ENCODE data around the gene DNAH11. TPM values are rescaled to one million over a fixed set of nuclear protein-coding genes. Genes with fewer than 3 reads are reported as not detected.
"Not testable (repeated sequence)": the region's sequence is repeated elsewhere in the genome, so short reads cannot be mapped to it uniquely, and the experiment has no call there.

DNAH11 gene
- total and polyA plus RNA-seq, 9 of the 15 experiments (the other 6 are each of a cell fraction or from before 2014, with no cell fraction given): under 0.01 TPM; not detected in 7

GRCh38 chr7:21927693-21928092, 384.9 kb downstream of the DNAH11 start:
- Histone ChIP-seq H3K36me3 (ENCODE audit: control insufficient read depth, insufficient read depth, low read length) (no peaks in the 10 kb centered on the region), H3K4me2 (ENCODE audit: insufficient read depth, low read length) (no peak overlapping the region), H4K20me1 (replicated peaks; ENCODE audit: control insufficient read depth, insufficient read depth, low read length) (no peaks in the 10 kb centered on the region), H3K9me1 (ENCODE audit: control insufficient read depth, insufficient read depth, low read length) (no peaks in the 10 kb centered on the region), H3K27ac (ENCODE audit: extremely low read depth, low read depth, low read length) (no peak overlapping the region), H3K9me3 (replicated peaks; ENCODE audit: control insufficient read depth, insufficient read depth, low read depth, low read length) (no peaks in the 10 kb centered on the region), H3K79me2 (ENCODE audit: control insufficient read depth, insufficient read depth, low read length) (no peaks in the 10 kb centered on the region), H3K4me1 (replicated peaks in 1 of 2; ENCODE audit: control insufficient read depth in 2 of 2, insufficient read depth in 2 of 2, low read length in 2 of 2) (no peaks in the 10 kb centered on the region), H3K4me3 (no peak overlapping the region), H3K9ac (ENCODE audit: insufficient read depth in 1 of 2, low read depth in 2 of 2, low read length in 2 of 2) (no peak overlapping the region), H2AFZ (ENCODE audit: low read depth, low read length) (no peak overlapping the region), H3K27me3 (ENCODE audit: control insufficient read depth in 2 of 2, insufficient read depth in 2 of 2, low read length in 2 of 2) (no peaks in the 10 kb centered on the region)
- intact Hi-C loops (cut with micrococcal nuclease): no loop called here
- ChIA-PET POLR2A (no interaction called here), CTCF (ENCODE audit: low intra/inter-chr PET ratio) (no interaction called here)
- TF ChIP-seq NONO (IDR thresholded peaks at IDR 0.05; ENCODE audit: low read depth in 2 of 2, low read length in 1 of 2) (no peak), MECOM (CRISPR knock-in tag; IDR thresholded peaks at IDR 0.05) (no peak), E2F4 (CRISPR knock-in tag; IDR thresholded peaks at IDR 0.05; ENCODE audit: low read depth) (no peak), BRCA1 (IDR thresholded peaks at IDR 0.05) (no peak), BRCA1 (CRISPR knock-in tag; IDR thresholded peaks at IDR 0.05) (no peak), CBFA2T2 (conservative IDR thresholded peaks at IDR 0.05) (0 out of 2 replicates have a peak, but pooled peaks have one; percentile 3)
- in situ Hi-C loops (cut with MboI): no loop called here
- DNase-seq (ENCODE audit: extremely low read depth in 1 of 4, low spot score in 3 of 4) (no peak), FAIRE-seq (no peak), ATAC-seq (no peak)
- BruUV-seq (replicated peaks): no TSS peak
- 1% methylated on average over 6 of the region's 6 CpGs for WGBS (ENCODE audit: insufficient coverage, low coverage, missing lambda C conversion rate)

- H3K9me3 ChIP-seq (replicated peaks; ENCODE audit: control insufficient read depth, insufficient read depth, low read depth, low read length); CTCF ChIA-PET (ENCODE audit: low intra/inter-chr PET ratio); H3K27ac ChIP-seq (ENCODE audit: extremely low read depth, low read depth, low read length); in situ Hi-C loops (cut with MboI); H3K36me3 ChIP-seq (ENCODE audit: control insufficient read depth, insufficient read depth, low read length); intact Hi-C loops (cut with micrococcal nuclease); DNase-seq (ENCODE audit: extremely low read depth in 1 of 4, low spot score in 3 of 4); POLR2A ChIA-PET; H3K4me1 ChIP-seq (replicated peaks in 1 of 2; ENCODE audit: control insufficient read depth in 2 of 2, insufficient read depth in 2 of 2, low read length in 2 of 2); H3K9me1 ChIP-seq (ENCODE audit: control insufficient read depth, insufficient read depth, low read length); H3K79me2 ChIP-seq (ENCODE audit: control insufficient read depth, insufficient read depth, low read length); BruUV-seq (replicated peaks); ATAC-seq; H3K27me3 ChIP-seq (ENCODE audit: control insufficient read depth in 2 of 2, insufficient read depth in 2 of 2, low read length in 2 of 2); H3K9ac ChIP-seq (ENCODE audit: insufficient read depth in 1 of 2, low read depth in 2 of 2, low read length in 2 of 2); FAIRE-seq; H4K20me1 ChIP-seq (replicated peaks; ENCODE audit: control insufficient read depth, insufficient read depth, low read length); H2AFZ ChIP-seq (ENCODE audit: low read depth, low read length); H3K4me2 ChIP-seq (ENCODE audit: insufficient read depth, low read length); H3K4me3 ChIP-seq: not testable (repeated sequence)
- 21% methylated on average over 2 of the region's 3 CpGs for WGBS (ENCODE audit: insufficient coverage, low coverage, missing lambda C conversion rate)
Measured at GRCh38 chr7:21933293-21933692, 390.5 kb downstream of the DNAH11 start.

Data from K562 (cell line).